SK-N-SH (cell line): ENCODE data around the gene RBPJL. TPM values are rescaled to one million over a fixed set of nuclear protein-coding genes. Genes with fewer than 3 reads are reported as not detected.

Source experiments
- CTCF ChIA-PET: fragments of 300-600, 350-600 bp; formaldehyde crosslinking; extraction: SDS; loops from one replicate; lab custom pipeline; 2021; lab: Yijun Ruan, JAX
- POLR2A ChIA-PET: fragments of 350-600 bp; sonication (Branson Sonifier 250); formaldehyde crosslinking; extraction: SDS; loops from one replicate; lab custom pipeline; 2020; ENCODE audit warnings: antibody characterized with exemption, inconsistent platforms; lab: Yijun Ruan, JAX
- DNase-seq: peaks from one replicate; pipeline ENCODE4 v3.0.0; 2012
- H2AFZ ChIP-seq: fragments of 200-600 bp; sonication (generic); 2 replicates; pipeline ENCODE4 v1.8.1; 2016; ENCODE audit warnings: antibody characterized with exemption, mild to moderate bottlenecking, low read depth
- H3F3A ChIP-seq: fragments of 200-600 bp; sonication (generic); replicated peaks from 2 replicates; pipeline ENCODE3; 2016; ENCODE audit warnings: antibody characterized with exemption, mild to moderate bottlenecking; ENCODE audit not compliant: insufficient read depth
- H3K27ac ChIP-seq, 2 experiments: fragments of 200-500 bp in 1 of 2; fragments of 200-600 bp in 1 of 2; sonication (Bioruptor generic) in 1 of 2; sonication (generic), shearing (Covaris generic) in 1 of 2; 2 replicates each; pipeline versions ENCODE4 v1.5.1 to v1.6.1; 2014 to 2016; ENCODE audit warnings: low read depth in 2 of 2, inconsistent platforms in 1 of 2, low read length in 1 of 2, mild to moderate bottlenecking in 1 of 2, mixed read lengths in 1 of 2
- H3K27me3 ChIP-seq: fragments of 200-600 bp; sonication (generic), shearing (Covaris generic); 2 replicates; pipeline ENCODE4 v1.6.1; 2016; ENCODE audit warnings: mixed run types; ENCODE audit not compliant: insufficient read depth
- H3K36me3 ChIP-seq, 2 experiments: fragments of 200-500 bp in 1 of 2; fragments of 200-600 bp in 1 of 2; sonication (Bioruptor generic) in 1 of 2; sonication (generic) in 1 of 2; replicated peaks in 1 of 2; 2 replicates each; pipeline versions ENCODE3 to v1.5.1; 2014 to 2016; ENCODE audit warnings: low read length in 1 of 2, mild to moderate bottlenecking in 1 of 2; ENCODE audit not compliant: insufficient read depth in 2 of 2, control insufficient read depth in 1 of 2
- H3K4me1 ChIP-seq, 2 experiments: fragments of 200-500 bp in 1 of 2; fragments of 200-600 bp in 1 of 2; sonication (Bioruptor generic) in 1 of 2; sonication (generic), shearing (Covaris generic) in 1 of 2; 2 replicates each; pipeline versions ENCODE4 v1.5.1 to v1.6.1; 2014 to 2016; ENCODE audit warnings: low read depth in 1 of 2, low read length in 1 of 2, mixed run types in 1 of 2; ENCODE audit not compliant: insufficient read depth in 2 of 2, control insufficient read depth in 1 of 2
- H3K4me2 ChIP-seq: fragments of 200-600 bp; sonication (generic), shearing (Covaris generic); 2 replicates; pipeline ENCODE4 v1.6.1; 2017; ENCODE audit warnings: mixed run types
- H3K4me3 ChIP-seq, 2 experiments: fragments of 200-500 bp in 1 of 2; fragments of 200-600 bp in 1 of 2; sonication (Bioruptor generic) in 1 of 2; sonication (generic), shearing (Covaris generic) in 1 of 2; 2 replicates each; pipeline versions ENCODE4 v1.5.1 to v1.8.1; 2014 to 2016; ENCODE audit warnings: low read depth in 2 of 2, inconsistent platforms in 1 of 2, low read length in 1 of 2, mild to moderate bottlenecking in 1 of 2, mixed read lengths in 1 of 2, moderate library complexity in 1 of 2
- H3K79me2 ChIP-seq: fragments of 200-600 bp; sonication (generic); 2 replicates; pipeline ENCODE4 v1.8.1; 2017; ENCODE audit warnings: mild to moderate bottlenecking; ENCODE audit not compliant: insufficient read depth
- H3K9ac ChIP-seq: fragments of 200-600 bp; sonication (generic); 2 replicates; pipeline ENCODE4 v1.6.1; 2017; ENCODE audit warnings: mixed run types
- H3K9me2 ChIP-seq: fragments of 200-600 bp; sonication (generic); 2 replicates; pipeline ENCODE4 v1.6.1; 2017; ENCODE audit warnings: mixed run types
- H3K9me3 ChIP-seq: fragments of 200-600 bp; sonication (generic); 2 replicates; pipeline ENCODE4 v1.6.1; 2017; ENCODE audit warnings: mixed run types, mild to moderate bottlenecking, moderate library complexity
- H4K20me1 ChIP-seq: fragments of 200-600 bp; sonication (generic); 2 replicates; pipeline ENCODE4 v1.6.1; 2017; ENCODE audit warnings: mild to moderate bottlenecking, mixed run types; ENCODE audit not compliant: insufficient read depth
- CHD2 ChIP-seq: fragments of 150-350 bp; IDR thresholded peaks from 2 replicates; pipeline ENCODE4 v1.6.1; 2018; ENCODE audit warnings: low read length; ENCODE audit not compliant: partially characterized antibody
- ELF1 ChIP-seq: IDR thresholded peaks from 2 replicates; pipeline ENCODE4 v1.4.0; 2012
- EP300 ChIP-seq, 2 experiments: IDR thresholded peaks; 2 replicates each; pipeline versions ENCODE4 v1.4.0 to v1.6.1; 2012; ENCODE audit warnings: borderline replicate concordance in 1 of 2, low read depth in 1 of 2, low read length in 1 of 2
- JUND ChIP-seq: IDR thresholded peaks from 2 replicates; pipeline ENCODE4 v1.4.0; 2012
- NRF1 ChIP-seq: IDR thresholded peaks from 2 replicates; pipeline ENCODE4 v1.6.1; 2012; ENCODE audit warnings: low read depth, mild to moderate bottlenecking, low read length
- POLR2AphosphoS5 ChIP-seq: IDR thresholded peaks from 2 replicates; pipeline ENCODE4 v1.6.1; 2012; ENCODE audit warnings: low read depth, low read length
- RAD21 ChIP-seq: IDR thresholded peaks from 2 replicates; pipeline ENCODE4 v1.6.1; 2012; ENCODE audit warnings: mild to moderate bottlenecking, low read length
- TAF1 ChIP-seq: IDR thresholded peaks from 2 replicates; pipeline ENCODE4 v1.6.1; 2012; ENCODE audit warnings: low read depth, mild to moderate bottlenecking, low read length, moderate library complexity, borderline replicate concordance
- TEAD4 ChIP-seq: IDR thresholded peaks from 2 replicates; pipeline ENCODE4 v1.4.0; 2012; ENCODE audit warnings: mild to moderate bottlenecking, borderline replicate concordance; ENCODE audit not compliant: insufficient read depth
- WGBS: methylation state at CpG from one replicate; pipeline ENCODE4 v1.1.6; 2017; ENCODE audit warnings: low lambda C conversion rate; 5-methylcytosine and 5-hydroxymethylcytosine counted together
- polyA plus RNA-seq, 3 experiments: library from polyadenylated mRNA; depleted of rRNA; stranded (reverse); fragments of >200 nt; gene quantifications; 2 replicates each; pipeline ENCODE4 v1.2.3, GENCODE V29; 2012
- TF ChIP-seq, protein P1 (sequence below): IDR thresholded peaks from 2 replicates; pipeline ENCODE4 v1.4.0; 2012; ENCODE audit warnings: low read depth
- TF ChIP-seq, protein P2 (sequence below): IDR thresholded peaks from 2 replicates; pipeline ENCODE4 v1.4.0; 2012; ENCODE audit warnings: low read depth, borderline replicate concordance
- TF ChIP-seq, protein P3 (sequence below): fragments of 150-350 bp; IDR thresholded peaks from 2 replicates; pipeline ENCODE4 v1.6.1; 2017; ENCODE audit warnings: antibody characterized with exemption, low read length, low read depth, borderline replicate concordance
- TF ChIP-seq, protein P4 (sequence below): fragments of 150-350 bp; IDR thresholded peaks from 2 replicates; pipeline ENCODE4 v1.6.1; 2016; ENCODE audit warnings: mild to moderate bottlenecking, low read depth, low read length
- TF ChIP-seq, protein P5 (sequence below): IDR thresholded peaks from 2 replicates; pipeline ENCODE4 v1.4.0; 2012; ENCODE audit warnings: low read depth, borderline replicate concordance

The RBPJL gene
- polyA plus RNA-seq, 1 of the 3 experiments (the other 2 are of a cell fraction): not detected

DNA sequence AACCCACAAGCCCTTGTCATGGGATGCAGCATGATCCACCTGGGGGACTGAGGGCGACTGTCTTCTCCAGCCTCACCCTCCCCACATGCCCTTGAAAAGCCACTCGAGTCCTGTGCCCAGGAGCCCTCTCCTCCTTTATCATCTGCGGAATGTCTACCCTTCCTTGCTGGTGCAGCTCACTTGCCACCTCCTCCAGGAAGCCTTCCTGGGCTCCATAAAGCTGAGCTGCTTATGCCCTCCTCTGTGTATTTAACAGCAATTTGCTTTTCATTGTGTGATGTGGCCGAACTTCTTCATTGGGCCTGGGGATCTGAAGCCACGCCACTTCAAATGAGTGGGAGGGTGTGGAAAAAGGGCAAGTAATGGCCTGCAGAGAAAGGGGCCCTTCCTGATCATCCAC lies 17.8 kb upstream of the RBPJL start:
- H3K9me3 ChIP-seq: no peaks in the 10 kb centered on the region
- ChIA-PET POLR2A (no interaction called here), CTCF (interaction anchor here (0.9 to 7.9 kb wide), 2 partner anchors 191 to 245 kb away, joined by 3 to 113 read pairs; partner anchors contain the start of gene KCNS1)
- no peaks in the 10 kb centered on the region for H3K36me3 ChIP-seq
- H3K4me3 ChIP-seq: no peak overlapping the region
- no peak overlapping the region for H3K4me2 ChIP-seq
- H3K9ac ChIP-seq: no peak overlapping the region
- peaks cover 4% of the 10 kb centered on the region for H3F3A ChIP-seq
- WGBS: 67% methylated on average over 5 of the region's 5 CpGs
- H3K27me3 ChIP-seq: peaks cover 6% of the 10 kb centered on the region
- H3K4me1 ChIP-seq: peaks cover 0 to 3% of the 10 kb centered on the region in 2 experiments; a peak in 1 of 4 replicates
- H4K20me1 ChIP-seq: no peaks in the 10 kb centered on the region
- no peak overlapping the region for H2AFZ ChIP-seq
- no peaks in the 10 kb centered on the region for H3K79me2 ChIP-seq
- H3K9me2 ChIP-seq: no peaks in the 10 kb centered on the region
- no peak overlapping the region for H3K27ac ChIP-seq
- TF ChIP-seq EP300 (IDR thresholded peaks at IDR 0.05; ENCODE audit: borderline replicate concordance in 1 of 2, low read depth in 1 of 2, low read length in 1 of 2) (no peak), RAD21 (no peak), JUND (no peak), TEAD4 (no peak), CHD2 (no peak), NRF1 (no peak), ELF1 (no peak), POLR2AphosphoS5 (no peak), TAF1 (no peak)
- TF ChIP-seq, protein P1, sequence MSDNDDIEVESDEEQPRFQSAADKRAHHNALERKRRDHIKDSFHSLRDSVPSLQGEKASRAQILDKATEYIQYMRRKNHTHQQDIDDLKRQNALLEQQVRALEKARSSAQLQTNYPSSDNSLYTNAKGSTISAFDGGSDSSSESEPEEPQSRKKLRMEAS: no peak
- TF ChIP-seq, protein P2, sequence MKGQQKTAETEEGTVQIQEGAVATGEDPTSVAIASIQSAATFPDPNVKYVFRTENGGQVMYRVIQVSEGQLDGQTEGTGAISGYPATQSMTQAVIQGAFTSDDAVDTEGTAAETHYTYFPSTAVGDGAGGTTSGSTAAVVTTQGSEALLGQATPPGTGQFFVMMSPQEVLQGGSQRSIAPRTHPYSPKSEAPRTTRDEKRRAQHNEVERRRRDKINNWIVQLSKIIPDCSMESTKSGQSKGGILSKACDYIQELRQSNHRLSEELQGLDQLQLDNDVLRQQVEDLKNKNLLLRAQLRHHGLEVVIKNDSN: no peak
- TF ChIP-seq, protein P3, sequence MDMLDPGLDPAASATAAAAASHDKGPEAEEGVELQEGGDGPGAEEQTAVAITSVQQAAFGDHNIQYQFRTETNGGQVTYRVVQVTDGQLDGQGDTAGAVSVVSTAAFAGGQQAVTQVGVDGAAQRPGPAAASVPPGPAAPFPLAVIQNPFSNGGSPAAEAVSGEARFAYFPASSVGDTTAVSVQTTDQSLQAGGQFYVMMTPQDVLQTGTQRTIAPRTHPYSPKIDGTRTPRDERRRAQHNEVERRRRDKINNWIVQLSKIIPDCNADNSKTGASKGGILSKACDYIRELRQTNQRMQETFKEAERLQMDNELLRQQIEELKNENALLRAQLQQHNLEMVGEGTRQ: no peak
- TF ChIP-seq, protein P4, sequence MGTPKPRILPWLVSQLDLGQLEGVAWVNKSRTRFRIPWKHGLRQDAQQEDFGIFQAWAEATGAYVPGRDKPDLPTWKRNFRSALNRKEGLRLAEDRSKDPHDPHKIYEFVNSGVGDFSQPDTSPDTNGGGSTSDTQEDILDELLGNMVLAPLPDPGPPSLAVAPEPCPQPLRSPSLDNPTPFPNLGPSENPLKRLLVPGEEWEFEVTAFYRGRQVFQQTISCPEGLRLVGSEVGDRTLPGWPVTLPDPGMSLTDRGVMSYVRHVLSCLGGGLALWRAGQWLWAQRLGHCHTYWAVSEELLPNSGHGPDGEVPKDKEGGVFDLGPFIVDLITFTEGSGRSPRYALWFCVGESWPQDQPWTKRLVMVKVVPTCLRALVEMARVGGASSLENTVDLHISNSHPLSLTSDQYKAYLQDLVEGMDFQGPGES: no peak
- TF ChIP-seq, protein P5, sequence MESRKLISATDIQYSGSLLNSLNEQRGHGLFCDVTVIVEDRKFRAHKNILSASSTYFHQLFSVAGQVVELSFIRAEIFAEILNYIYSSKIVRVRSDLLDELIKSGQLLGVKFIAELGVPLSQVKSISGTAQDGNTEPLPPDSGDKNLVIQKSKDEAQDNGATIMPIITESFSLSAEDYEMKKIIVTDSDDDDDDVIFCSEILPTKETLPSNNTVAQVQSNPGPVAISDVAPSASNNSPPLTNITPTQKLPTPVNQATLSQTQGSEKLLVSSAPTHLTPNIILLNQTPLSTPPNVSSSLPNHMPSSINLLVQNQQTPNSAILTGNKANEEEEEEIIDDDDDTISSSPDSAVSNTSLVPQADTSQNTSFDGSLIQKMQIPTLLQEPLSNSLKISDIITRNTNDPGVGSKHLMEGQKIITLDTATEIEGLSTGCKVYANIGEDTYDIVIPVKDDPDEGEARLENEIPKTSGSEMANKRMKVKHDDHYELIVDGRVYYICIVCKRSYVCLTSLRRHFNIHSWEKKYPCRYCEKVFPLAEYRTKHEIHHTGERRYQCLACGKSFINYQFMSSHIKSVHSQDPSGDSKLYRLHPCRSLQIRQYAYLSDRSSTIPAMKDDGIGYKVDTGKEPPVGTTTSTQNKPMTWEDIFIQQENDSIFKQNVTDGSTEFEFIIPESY: no peak
- TF ChIP-seq, all 33 proteins: peak for 0
- no peak for DNase-seq
